ENCODE results near the gene OSBPL7. TPM values are rescaled to one million over a fixed set of nuclear protein-coding genes. Genes with fewer than 3 reads are reported as not detected.

The OSBPL7 gene
- total and polyA plus RNA-seq, 2 of the 8 experiments (the other 6 are each of a cell fraction or from before 2014, with no cell fraction given) = 7.2 to 8.9 TPM

- TF ChIP-seq CHD7 (IDR thresholded peaks at IDR 0.05; ENCODE audit: insufficient replicate concordance, low read length) (no peak), SAP30 (IDR thresholded peaks at IDR 0.05; ENCODE audit: insufficient read depth, insufficient replicate concordance, low read length) (no peak), CHD2 (IDR thresholded peaks at IDR 0.05; ENCODE audit: low read length) (no peak), TAF7 (optimal IDR thresholded peaks at IDR 0.05; ENCODE audit: borderline replicate concordance, low read depth, low read length) (no peak), JUND (IDR thresholded peaks at IDR 0.05; ENCODE audit: low read length) (no peak), BCL11A (IDR thresholded peaks at IDR 0.05; ENCODE audit: low read depth in 2 of 2, low read length in 2 of 2) (no peak), JUN (IDR thresholded peaks at IDR 0.05; ENCODE audit: low read depth, low read length) (no peak), SP1 (IDR thresholded peaks at IDR 0.05; ENCODE audit: low read depth, low read length) (no peak), CBX8 (IDR thresholded peaks at IDR 0.05; ENCODE audit: borderline replicate concordance, low read depth, low read length) (no peak), SRF (IDR thresholded peaks at IDR 0.05; ENCODE audit: low read depth, low read length) (no peak)
Observed at GRCh38 chr17:47862621-47863440, 41.2 kb upstream of the OSBPL7 start (continued).
